HG03520 (cell line): ENCODE results near the gene CACNB2.
"Not testable (repeated sequence)": the region's sequence is repeated elsewhere in the genome, so short reads cannot be mapped to it uniquely, and the experiment has no call there.

Experiments used
- ATAC-seq: cut with Tn5 transposase; IDR thresholded peaks from one replicate; pipeline ENCODE4 v1.9.1; 2021; ENCODE audit warnings: mild to moderate bottlenecking, moderate library complexity; ENCODE audit not compliant: unreplicated experiment

CACNB2 gene

GRCh38 chr10:18144928-18145327 is 4.7 kb downstream of the CACNB2 start:
- no peak for ATAC-seq

- ATAC-seq = no peak
Measured at GRCh38 chr10:18145652-18146051, 5.4 kb downstream of the CACNB2 start.

GRCh38 chr10:18149196-18149800 is 9.1 kb downstream of the CACNB2 start:
- no peak for ATAC-seq

- ATAC-seq = no peak
Measured at GRCh38 chr10:18151356-18151890, 11.2 kb downstream of the CACNB2 start.

- ATAC-seq = not testable (repeated sequence)
Measured at GRCh38 chr10:18153381-18153780, 13.2 kb downstream of the CACNB2 start.

- ATAC-seq = no peak
Measured at GRCh38 chr10:18155321-18155720, 15.1 kb downstream of the CACNB2 start.

GRCh38 chr10:18156797-18157196 is 16.6 kb downstream of the CACNB2 start:
- not testable (repeated sequence) for ATAC-seq

- no peak for ATAC-seq
Measured at GRCh38 chr10:18157881-18158280, 17.7 kb downstream of the CACNB2 start.

GRCh38 chr10:18158773-18159265 is 18.6 kb downstream of the CACNB2 start:
- ATAC-seq = no peak

GRCh38 chr10:18159557-18159956 is 19.3 kb downstream of the CACNB2 start:
- ATAC-seq = no peak

GRCh38 chr10:18162021-18162627 is 21.9 kb downstream of the CACNB2 start:
- no peak for ATAC-seq

- no peak for ATAC-seq
Measured at GRCh38 chr10:18164093-18164492, 23.9 kb downstream of the CACNB2 start.

GRCh38 chr10:18164748-18165361 is 24.6 kb downstream of the CACNB2 start:
- no peak for ATAC-seq

- no peak for ATAC-seq
Measured at GRCh38 chr10:18178854-18179483, 38.7 kb downstream of the CACNB2 start.

GRCh38 chr10:18179891-18180290 is 39.7 kb downstream of the CACNB2 start:
- no peak for ATAC-seq

- ATAC-seq = not testable (repeated sequence)
Measured at GRCh38 chr10:18181382-18181781, 41.2 kb downstream of the CACNB2 start.

GRCh38 chr10:18185621-18186020 is 45.4 kb downstream of the CACNB2 start:
- ATAC-seq = no peak

GRCh38 chr10:18190840-18191239 is 50.6 kb downstream of the CACNB2 start:
- ATAC-seq = no peak

GRCh38 chr10:18194634-18195033 is 54.4 kb downstream of the CACNB2 start:
- ATAC-seq = no peak

- ATAC-seq = no peak
Measured at GRCh38 chr10:18195060-18195799, 55.0 kb downstream of the CACNB2 start.
